PC-3 (cell line): ENCODE data around the gene ENOX2. TPM values are rescaled to one million over a fixed set of nuclear protein-coding genes. Genes with fewer than 3 reads are reported as not detected.

Source experiments
- ATAC-seq: fragments of 200-7000 bp; cut with Tn5 transposase; 2 replicates; pipeline ENCODE4 v1.9.1; 2020; ENCODE audit warnings: mild to moderate bottlenecking, moderate library complexity
- BruUV-seq: library from RNA; stranded (reverse); fragments of 400-500 nt; replicated peaks from 2 replicates; lab custom pipeline; 2021; lab: Mats Ljungman, UMichigan
- CTCF ChIA-PET: fragments of 300-600 bp; sonication (Branson Sonifier 250); formaldehyde crosslinking; loops from one replicate; lab custom pipeline; 2022; ENCODE audit warnings: antibody characterized with exemption; lab: Charles Lee
- POLR2A ChIA-PET: fragments of 300-600 bp; sonication (Branson Sonifier 250); formaldehyde crosslinking; loops from one replicate; lab custom pipeline; 2022; ENCODE audit warnings: antibody characterized with exemption; ENCODE audit not compliant: unreplicated experiment; lab: Charles Lee
- DNase-seq: peaks from one replicate; pipeline ENCODE4 v3.0.0-alpha.2; 2015
- H2AFZ ChIP-seq: fragments of 300-600 bp; sonication (generic); 2 replicates; pipeline ENCODE4 v1.6.0; 2016; ENCODE audit warnings: antibody characterized with exemption, low read length
- H3F3A ChIP-seq: fragments of 300-600 bp; sonication (generic); one replicate; pipeline ENCODE4 v1.6.0; 2017; ENCODE audit warnings: antibody characterized with exemption, low read length, control low read depth, mild to moderate bottlenecking; ENCODE audit not compliant: unreplicated experiment
- H3K27ac ChIP-seq: fragments of 300-600 bp; sonication (generic); 2 replicates; pipeline ENCODE4 v1.5.1; 2016; ENCODE audit warnings: mild to moderate bottlenecking, low read length
- H3K27me3 ChIP-seq: fragments of 300-600 bp; sonication (generic); 2 replicates; pipeline ENCODE4 v1.6.1; 2016; ENCODE audit warnings: low read length, mixed read lengths
- H3K36me3 ChIP-seq: fragments of 300-600 bp; sonication (generic); 2 replicates; pipeline ENCODE4 v1.6.1; 2016; ENCODE audit warnings: low read depth, mixed run types, low read length, mixed read lengths
- H3K4me1 ChIP-seq: fragments of 300-600 bp; sonication (generic); 2 replicates; pipeline ENCODE4 v1.5.1; 2016; ENCODE audit warnings: low read length; ENCODE audit not compliant: insufficient read depth
- H3K4me2 ChIP-seq: fragments of 300-600 bp; sonication (generic); 2 replicates; pipeline ENCODE4 v1.6.0; 2016; ENCODE audit warnings: low read length
- H3K4me3 ChIP-seq: fragments of 300-600 bp; sonication (generic); 2 replicates; pipeline ENCODE4 v1.5.1; 2016; ENCODE audit warnings: mild to moderate bottlenecking, low read length, mixed read lengths
- H3K79me2 ChIP-seq: fragments of 300-600 bp; sonication (generic); 2 replicates; pipeline ENCODE4 v1.6.1; 2017; ENCODE audit warnings: low read length, mixed read lengths
- H3K9ac ChIP-seq: fragments of 300-600 bp; sonication (generic); 2 replicates; pipeline ENCODE4 v1.6.0; 2016; ENCODE audit warnings: mild to moderate bottlenecking, low read length
- H3K9me2 ChIP-seq: fragments of 300-600 bp; sonication (generic); replicated peaks from 2 replicates; pipeline ENCODE4 v1.6.1; 2016; ENCODE audit warnings: mixed run types, low read length, mixed read lengths
- H3K9me3 ChIP-seq: fragments of 300-600 bp; sonication (generic); 2 replicates; pipeline ENCODE4 v1.6.1; 2016; ENCODE audit warnings: low read length, mixed read lengths
- H4K20me1 ChIP-seq: fragments of 300-600 bp; sonication (generic); 2 replicates; pipeline ENCODE4 v1.6.1; 2016; ENCODE audit warnings: low read length, mixed read lengths
- CTCF ChIP-seq: fragments of 300-600 bp; sonication (generic); conservative IDR thresholded peaks from 2 replicates; pipeline ENCODE4 v1.5.1; 2017; ENCODE audit warnings: antibody characterized with exemption, low read depth, mild to moderate bottlenecking, low read length
- EZH2 ChIP-seq: fragments of 300-600 bp; sonication (generic); IDR thresholded peaks from one replicate; pipeline ENCODE4 v1.6.1; 2017; ENCODE audit warnings: antibody characterized with exemption, mild to moderate bottlenecking, low read length; ENCODE audit not compliant: unreplicated experiment
- EZH2phosphoT487 ChIP-seq: fragments of 300-600 bp; sonication (generic); IDR thresholded peaks from 2 replicates; pipeline ENCODE4 v1.6.1; 2018; ENCODE audit warnings: mild to moderate bottlenecking, antibody characterized with exemption, low read length, borderline replicate concordance
- intact Hi-C: fragments of 100-400 bp; cut with micrococcal nuclease; formaldehyde crosslinking; loops from 2 replicates; pipeline ENCODE4 v1.9.0; 2023
- total RNA-seq: library from RNA; depleted of rRNA; stranded (reverse); fragments of >200 nt; gene quantifications from 2 replicates; pipeline ENCODE4 v1.2.3, GENCODE V29; 2014

ENOX2 gene
- total RNA-seq, 1 experiment from 2014 or later = 11.8 TPM

DNA sequence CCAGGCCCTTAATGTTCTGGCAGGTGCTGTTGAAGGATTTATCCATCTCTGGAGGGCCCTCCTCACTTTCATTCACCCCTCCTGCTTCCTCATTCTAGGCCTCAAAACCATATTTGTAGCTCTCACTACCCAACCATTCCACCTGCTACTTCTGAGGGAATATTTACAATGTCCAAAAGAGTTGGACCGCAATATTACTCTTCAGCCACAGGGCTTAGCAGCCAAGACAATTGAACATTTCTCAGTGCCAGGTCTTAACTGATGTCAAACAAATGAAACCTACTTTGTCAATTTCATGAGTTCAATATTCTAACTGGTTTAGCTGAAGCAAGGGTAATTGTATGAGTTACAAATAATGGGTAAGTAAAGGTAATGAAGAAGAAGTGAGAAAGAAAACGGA is 113.2 kb downstream of the ENOX2 start:
- no peaks in the 10 kb centered on the region for H3K36me3 ChIP-seq
- H3K9ac ChIP-seq = no peak overlapping the region
- no peaks in the 10 kb centered on the region for H3K27me3 ChIP-seq
- DNase-seq (no peak), ATAC-seq (no peak)
- no peak overlapping the region for H3K4me2 ChIP-seq
- H2AFZ ChIP-seq = no peak overlapping the region
- no peaks in the 10 kb centered on the region for H4K20me1 ChIP-seq
- H3K4me3 ChIP-seq = no peak overlapping the region
- intact Hi-C loops = no loop called here
- no peaks in the 10 kb centered on the region for H3K79me2 ChIP-seq
- peaks cover 8% of the 10 kb centered on the region for H3K4me1 ChIP-seq
- H3K9me3 ChIP-seq = no peaks in the 10 kb centered on the region
- TF ChIP-seq EZH2 = no peak
- TF ChIP-seq CTCF = no peak
- no peak for TF ChIP-seq EZH2phosphoT487
- H3K9me2 ChIP-seq = no peaks in the 10 kb centered on the region
- no peaks in the 10 kb centered on the region for H3F3A ChIP-seq
- no TSS peak for BruUV-seq
- CTCF ChIA-PET = no interaction called here
- POLR2A ChIA-PET = no interaction called here
- H3K27ac ChIP-seq = no peak overlapping the region

DNA sequence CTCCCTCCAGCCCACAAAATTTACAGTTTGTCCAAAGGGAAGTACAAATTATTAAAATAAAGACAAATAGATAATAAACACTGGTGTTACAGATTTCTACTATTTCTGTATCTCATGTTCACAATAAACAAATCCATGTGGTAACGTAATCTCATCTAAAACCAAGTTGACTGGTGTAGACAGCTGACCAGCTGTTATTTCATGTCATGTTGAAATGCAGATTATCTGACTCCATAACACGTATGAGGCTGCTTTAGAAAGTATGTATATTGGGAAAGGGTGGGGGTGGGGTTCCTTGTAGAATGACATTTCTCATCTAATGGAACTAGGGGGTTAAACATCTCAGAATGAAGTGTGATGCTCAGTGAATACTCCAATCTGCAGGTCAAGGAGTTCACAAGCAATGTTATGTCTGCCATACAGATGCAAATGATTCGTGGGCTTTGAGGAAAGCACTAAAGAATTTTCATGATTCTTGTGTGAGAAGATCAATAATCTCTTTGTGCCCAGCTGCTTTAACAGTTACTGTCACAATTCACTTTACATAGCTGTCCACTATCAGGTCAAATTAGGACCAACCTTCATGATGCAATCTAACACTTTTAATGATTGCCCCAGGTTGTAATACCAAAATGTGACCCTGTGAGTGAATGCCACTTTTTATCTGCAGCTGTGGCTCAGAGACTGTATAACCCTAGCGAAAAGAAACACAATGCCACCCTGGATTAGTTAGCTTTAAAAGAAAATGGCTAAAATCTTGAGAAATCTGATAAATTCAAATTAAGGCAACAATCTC is 114.0 kb downstream of the ENOX2 start:
- BruUV-seq = no TSS peak
- CTCF ChIA-PET = no interaction called here
- no peak overlapping the region for H3K27ac ChIP-seq

More for the DNA sequence above, 114.0 kb downstream of the ENOX2 start:
- Histone ChIP-seq H4K20me1 (no peaks in the 10 kb centered on the region), H3K4me2 (no peak overlapping the region), H3K9me2 (no peaks in the 10 kb centered on the region), H3K79me2 (no peaks in the 10 kb centered on the region), H3K4me1 (peaks cover 2% of the 10 kb centered on the region), H3K36me3 (no peaks in the 10 kb centered on the region), H2AFZ (no peak overlapping the region), H3K4me3 (no peak overlapping the region), H3F3A (no peaks in the 10 kb centered on the region), H3K9me3 (no peaks in the 10 kb centered on the region), H3K9ac (no peak overlapping the region), H3K27me3 (no peaks in the 10 kb centered on the region)
- DNase-seq (no peak), ATAC-seq (no peak)
- no peak for TF ChIP-seq EZH2
- TF ChIP-seq CTCF = no peak
- TF ChIP-seq EZH2phosphoT487 = no peak
- intact Hi-C loops = no loop called here
- POLR2A ChIA-PET = no interaction called here
